ENCODE data around the gene PRKAR2B. TPM values are rescaled to one million over a fixed set of nuclear protein-coding genes. Genes with fewer than 3 reads are reported as not detected.
"Not testable (repeated sequence)": the region's sequence is repeated elsewhere in the genome, so short reads cannot be mapped to it uniquely, and the experiment has no call there.

PRKAR2B gene
- total RNA-seq, 1 experiment from 2014 or later: 6.2 TPM

DNA sequence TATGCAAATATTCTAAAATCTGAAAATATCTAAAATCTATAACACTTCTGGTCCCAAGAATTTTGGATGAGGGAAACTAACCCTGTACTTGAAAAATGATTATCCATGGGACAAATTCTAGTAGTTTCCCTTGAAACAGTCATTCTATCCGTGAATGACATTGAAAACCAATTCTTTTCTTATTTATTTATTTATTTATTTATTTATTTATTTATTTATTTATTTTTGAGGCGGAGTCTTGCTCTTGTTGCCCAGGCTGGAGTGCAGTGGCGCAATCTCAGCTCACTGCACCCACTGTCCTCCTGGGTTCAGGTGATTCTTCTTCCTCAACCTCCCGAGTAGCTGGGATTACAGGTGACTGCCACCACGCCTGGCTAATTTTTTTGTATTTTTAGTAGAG, 99.4 kb downstream of the PRKAR2B start:
- not testable (repeated sequence) for H3K9me3 ChIP-seq (replicated peaks); H3K27me3 ChIP-seq (replicated peaks); DNase-seq (ENCODE audit: low read depth in 1 of 2, low spot score in 2 of 2); H3K36me3 ChIP-seq; H3K27ac ChIP-seq; H3K4me1 ChIP-seq (replicated peaks); H3K4me3 ChIP-seq

DNA sequence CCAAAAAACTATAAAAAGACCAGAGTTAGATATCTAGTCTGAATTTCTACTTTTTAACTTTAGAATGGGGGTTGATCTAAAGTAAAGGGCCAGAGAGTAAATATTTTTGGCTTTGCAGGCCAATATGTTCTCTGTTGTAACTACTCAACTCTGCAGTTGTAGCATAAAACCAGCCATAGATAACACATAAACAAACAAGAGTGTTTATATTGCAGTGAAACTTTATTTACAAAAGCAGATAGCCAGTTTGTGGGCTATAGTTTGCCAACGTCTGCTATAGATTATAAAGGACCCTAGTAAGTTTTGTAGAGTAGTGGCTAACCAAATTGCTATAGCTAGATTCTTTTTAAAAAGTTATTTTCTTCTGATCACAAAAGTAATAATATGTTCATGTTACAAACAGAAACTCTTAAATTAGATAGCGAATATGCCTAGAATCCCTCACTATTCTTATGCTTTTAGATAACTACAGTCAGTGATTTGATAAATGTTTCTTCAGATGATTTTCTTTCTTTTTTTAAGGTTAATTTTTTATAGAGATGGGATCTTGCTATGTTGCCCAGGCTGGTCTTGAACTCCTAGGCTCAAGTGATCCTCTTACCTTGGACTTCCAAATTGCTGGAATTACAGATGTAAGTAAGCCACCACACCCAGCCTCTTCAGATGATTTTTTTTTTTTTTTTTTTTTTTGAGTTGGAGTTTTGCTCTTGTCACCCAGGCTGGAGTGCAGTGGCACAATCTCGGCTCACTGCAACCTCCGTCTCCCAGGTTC, 100.7 kb downstream of the PRKAR2B start:
- H3K27me3 ChIP-seq (replicated peaks): no peaks in the 10 kb centered on the region
- no peaks in the 10 kb centered on the region for H3K9me3 ChIP-seq (replicated peaks)
- H3K27ac ChIP-seq: no peak overlapping the region
- H3K4me3 ChIP-seq: no peak overlapping the region
- no peaks in the 10 kb centered on the region for H3K36me3 ChIP-seq
- peaks cover 3% of the 10 kb centered on the region for H3K4me1 ChIP-seq (replicated peaks)
- no peak for DNase-seq (ENCODE audit: low read depth in 1 of 2, low spot score in 2 of 2)

DNA sequence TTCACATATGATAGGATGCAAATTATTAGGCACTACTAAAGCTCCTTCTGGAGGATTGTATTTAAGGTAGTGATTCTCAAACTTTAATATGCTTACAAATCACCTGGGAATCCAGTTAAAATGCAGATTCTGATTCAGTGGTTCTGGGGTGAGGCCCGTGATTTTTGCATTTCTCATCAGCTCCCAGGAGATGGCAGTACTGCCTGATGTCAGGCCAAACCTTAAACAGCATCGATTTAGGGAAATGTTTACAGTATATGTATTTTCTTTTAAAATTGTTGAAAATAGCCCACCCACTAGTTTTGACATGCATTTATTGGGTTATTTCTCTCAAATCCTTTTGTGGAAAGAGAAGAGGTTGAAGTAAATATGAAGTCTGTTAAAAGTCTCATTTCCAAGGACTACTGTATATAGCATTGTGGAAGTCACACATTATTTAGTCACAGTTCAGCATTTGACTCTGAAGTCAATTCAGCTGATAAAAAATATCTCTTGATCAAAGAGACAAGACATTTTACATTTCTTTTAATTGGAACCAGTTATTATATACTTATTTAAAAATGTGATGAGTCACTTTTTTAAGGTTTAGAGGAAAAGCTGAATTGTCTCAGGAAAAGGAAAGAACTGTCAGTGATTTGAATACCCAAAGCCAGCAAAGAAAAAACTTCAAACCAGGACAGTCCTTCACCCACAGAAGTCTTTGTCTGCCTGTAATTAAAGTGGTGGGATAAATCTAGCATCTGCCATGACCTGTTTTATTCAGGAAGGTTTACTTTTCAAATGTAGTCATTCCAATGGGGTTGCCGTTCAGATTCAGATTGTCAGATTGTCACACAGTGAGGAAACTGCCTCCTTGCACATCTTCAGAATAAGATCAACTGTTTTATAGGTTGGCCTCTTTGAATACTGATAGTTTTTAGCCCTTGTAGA, 103.2 kb downstream of the PRKAR2B start:
- DNase-seq (ENCODE audit: low read depth in 1 of 2, low spot score in 2 of 2): peak in 1 of 2 experiments; percentile 34
- peaks cover 3% of the 10 kb centered on the region for H3K4me1 ChIP-seq (replicated peaks)
- no peak overlapping the region for H3K4me3 ChIP-seq
- no peaks in the 10 kb centered on the region for H3K9me3 ChIP-seq (replicated peaks)
- no peak overlapping the region for H3K27ac ChIP-seq
- no peaks in the 10 kb centered on the region for H3K36me3 ChIP-seq
- H3K27me3 ChIP-seq (replicated peaks): no peaks in the 10 kb centered on the region

DNA sequence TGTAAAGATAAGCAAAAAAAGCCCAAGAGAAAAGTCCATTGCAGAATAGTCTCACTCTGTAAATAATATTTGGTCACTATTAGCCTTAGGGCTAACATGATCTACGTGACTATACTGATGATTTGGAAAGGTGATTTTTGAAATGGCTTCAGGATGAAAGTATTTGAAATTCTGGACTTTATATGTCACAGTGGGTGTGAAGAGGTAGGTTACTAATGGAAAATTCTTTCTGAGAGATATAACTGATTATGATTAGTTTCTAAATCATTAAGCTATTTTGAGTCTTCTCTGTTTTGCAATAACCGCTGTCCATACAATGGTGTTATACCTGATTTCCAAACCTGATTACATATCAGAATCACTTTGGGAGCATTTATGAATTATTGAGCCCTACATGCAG, 104.2 kb downstream of the PRKAR2B start:
- no peaks in the 10 kb centered on the region for H3K9me3 ChIP-seq (replicated peaks)

DNA sequence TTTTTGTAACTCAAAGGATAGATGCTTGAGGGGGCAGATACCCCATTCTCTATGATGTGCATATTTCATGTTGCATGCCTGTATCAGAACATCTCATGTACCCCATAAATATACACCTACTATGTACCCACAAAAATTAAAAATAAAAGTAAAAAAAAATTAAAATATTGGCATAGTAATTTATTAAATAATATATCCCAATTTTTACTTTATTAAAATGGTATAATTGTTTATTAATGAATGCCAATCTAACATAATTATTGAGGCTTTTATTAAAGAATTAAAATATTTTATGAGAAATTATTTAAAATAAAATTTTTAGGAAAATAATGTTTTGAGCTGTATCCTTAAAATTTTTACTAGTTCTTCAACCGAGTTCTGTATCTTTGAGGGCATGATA, 105.4 kb downstream of the PRKAR2B start:
- DNase-seq (ENCODE audit: low read depth in 1 of 2, low spot score in 2 of 2): no peak
- H3K4me1 ChIP-seq (replicated peaks): peaks cover 3% of the 10 kb centered on the region
- H3K9me3 ChIP-seq (replicated peaks): no peaks in the 10 kb centered on the region
- no peaks in the 10 kb centered on the region for H3K27me3 ChIP-seq (replicated peaks)
- H3K27ac ChIP-seq: no peak overlapping the region
- H3K4me3 ChIP-seq: no peak overlapping the region
- H3K36me3 ChIP-seq: no peaks in the 10 kb centered on the region

More for the DNA sequence above, 104.2 kb downstream of the PRKAR2B start:
- Histone ChIP-seq H3K36me3 (no peaks in the 10 kb centered on the region), H3K27me3 (replicated peaks) (no peaks in the 10 kb centered on the region), H3K4me3 (no peak overlapping the region), H3K27ac (no peak overlapping the region), H3K4me1 (replicated peaks) (peaks cover 3% of the 10 kb centered on the region)
- DNase-seq (ENCODE audit: low read depth in 1 of 2, low spot score in 2 of 2): no peak

DNA sequence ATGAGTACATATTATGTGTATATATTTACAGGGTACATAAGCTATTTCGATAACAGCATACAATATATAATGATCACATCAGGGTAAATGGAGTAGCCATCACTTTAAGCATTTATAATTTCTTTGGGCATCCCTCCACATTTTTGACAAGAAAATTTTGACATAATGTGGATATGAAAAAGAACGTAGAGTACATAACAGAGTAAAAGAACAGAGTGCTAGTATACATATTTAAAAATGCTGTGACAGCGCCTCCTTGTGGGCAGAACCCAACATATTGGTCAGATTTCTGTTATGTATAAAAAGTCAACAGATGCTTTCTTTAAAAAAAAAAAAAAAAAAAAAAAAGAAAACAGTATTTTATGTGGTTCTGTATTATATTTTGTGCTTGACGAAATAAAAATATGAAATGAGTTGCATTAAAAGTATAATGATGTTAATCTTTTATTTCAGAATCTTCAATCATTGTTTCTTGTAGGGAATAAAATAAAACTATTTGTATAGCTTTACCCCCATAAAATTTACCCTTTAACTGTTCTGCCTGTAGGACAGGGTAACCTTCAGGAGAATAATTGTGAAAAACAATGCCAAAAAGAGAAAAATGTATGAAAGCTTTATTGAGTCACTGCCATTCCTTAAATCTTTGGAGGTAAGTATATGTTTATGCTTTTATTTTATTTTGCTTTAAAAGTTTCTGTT, 106.0 kb downstream of the PRKAR2B start:
- DNase-seq (ENCODE audit: low read depth in 1 of 2, low spot score in 2 of 2): peak; percentile 62 to 64
- peaks cover 3% of the 10 kb centered on the region for H3K4me1 ChIP-seq (replicated peaks)

DNA sequence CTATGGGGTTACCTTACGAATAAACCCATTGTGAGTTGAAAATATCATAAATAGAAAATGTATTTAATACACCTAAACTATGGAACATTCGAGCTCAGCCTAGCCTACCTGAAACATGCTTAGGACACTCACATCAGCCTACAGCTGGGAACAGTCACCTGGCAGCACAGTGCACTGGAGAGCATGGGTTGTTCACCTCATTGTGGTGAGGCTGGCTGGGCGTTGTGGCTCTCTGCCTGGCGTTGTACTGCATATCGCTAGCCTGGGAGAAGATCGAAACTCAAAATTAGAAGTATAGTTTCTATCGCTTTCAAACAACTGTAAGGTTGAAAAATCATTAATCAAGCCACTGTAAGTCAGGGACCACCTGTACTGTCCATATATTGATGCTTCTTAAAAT, 107.0 kb downstream of the PRKAR2B start:
- Histone ChIP-seq H3K4me3 (no peak overlapping the region), H3K9me3 (replicated peaks) (no peaks in the 10 kb centered on the region), H3K4me1 (replicated peaks) (peaks cover 3% of the 10 kb centered on the region), H3K27ac (no peak overlapping the region), H3K36me3 (no peaks in the 10 kb centered on the region), H3K27me3 (replicated peaks) (no peaks in the 10 kb centered on the region)
- no peak for DNase-seq (ENCODE audit: low read depth in 1 of 2, low spot score in 2 of 2)

More for the DNA sequence above, 106.0 kb downstream of the PRKAR2B start:
- no peaks in the 10 kb centered on the region for H3K36me3 ChIP-seq
- H3K4me3 ChIP-seq: no peak overlapping the region
- no peaks in the 10 kb centered on the region for H3K9me3 ChIP-seq (replicated peaks)
- H3K27me3 ChIP-seq (replicated peaks): no peaks in the 10 kb centered on the region
- no peak overlapping the region for H3K27ac ChIP-seq

DNA sequence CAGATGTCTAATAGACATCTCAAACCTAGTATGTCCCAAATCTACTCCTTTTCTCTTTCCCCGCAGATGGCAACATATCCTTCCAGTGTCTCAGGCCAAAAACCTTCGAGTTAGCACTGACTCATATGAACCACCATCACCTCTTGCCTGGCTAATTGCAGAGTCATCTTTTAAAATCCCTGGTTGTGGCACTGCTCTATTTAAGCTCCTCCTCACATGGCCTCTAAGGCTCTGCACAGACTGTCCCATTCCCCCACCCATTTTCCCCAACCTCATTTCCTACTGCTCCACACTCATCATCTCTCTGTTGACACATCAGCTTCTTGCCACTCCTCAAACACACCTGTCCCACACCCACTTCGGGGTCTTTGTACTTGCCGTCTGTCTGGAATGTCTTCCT, 107.5 kb downstream of the PRKAR2B start:
- Histone ChIP-seq H3K4me1 (replicated peaks) (peaks cover 3% of the 10 kb centered on the region), H3K27ac (no peak overlapping the region), H3K27me3 (replicated peaks) (no peaks in the 10 kb centered on the region), H3K36me3 (no peaks in the 10 kb centered on the region), H3K9me3 (replicated peaks) (no peaks in the 10 kb centered on the region), H3K4me3 (no peak overlapping the region)
- DNase-seq (ENCODE audit: low read depth in 1 of 2, low spot score in 2 of 2): no peak

DNA sequence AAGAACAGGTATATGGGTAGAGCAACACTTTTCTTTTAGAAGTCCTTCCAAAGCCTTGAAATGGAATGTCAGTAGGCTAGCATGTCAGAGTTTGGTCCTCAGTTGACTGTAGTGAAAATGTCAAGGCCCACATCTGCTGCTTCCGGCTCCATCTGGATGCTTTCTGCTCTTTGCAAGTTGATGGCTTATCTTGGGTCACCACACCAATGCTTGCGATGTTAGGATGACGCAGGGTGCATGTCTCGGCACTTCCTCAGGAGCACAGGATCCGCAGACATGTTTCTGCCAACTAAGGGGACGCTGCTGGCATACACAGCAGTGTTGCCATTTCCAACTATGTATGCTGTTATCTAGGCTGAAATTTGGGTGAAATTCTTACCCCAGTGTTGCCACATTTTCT, 110.3 kb downstream of the PRKAR2B start:
- H3K36me3 ChIP-seq: no peaks in the 10 kb centered on the region
- H3K27ac ChIP-seq: no peak overlapping the region
- H3K9me3 ChIP-seq (replicated peaks): no peaks in the 10 kb centered on the region
- H3K4me3 ChIP-seq: no peak overlapping the region
- H3K4me1 ChIP-seq (replicated peaks): no peaks in the 10 kb centered on the region
- no peak for DNase-seq (ENCODE audit: low read depth in 1 of 2, low spot score in 2 of 2)
- no peaks in the 10 kb centered on the region for H3K27me3 ChIP-seq (replicated peaks)

DNA sequence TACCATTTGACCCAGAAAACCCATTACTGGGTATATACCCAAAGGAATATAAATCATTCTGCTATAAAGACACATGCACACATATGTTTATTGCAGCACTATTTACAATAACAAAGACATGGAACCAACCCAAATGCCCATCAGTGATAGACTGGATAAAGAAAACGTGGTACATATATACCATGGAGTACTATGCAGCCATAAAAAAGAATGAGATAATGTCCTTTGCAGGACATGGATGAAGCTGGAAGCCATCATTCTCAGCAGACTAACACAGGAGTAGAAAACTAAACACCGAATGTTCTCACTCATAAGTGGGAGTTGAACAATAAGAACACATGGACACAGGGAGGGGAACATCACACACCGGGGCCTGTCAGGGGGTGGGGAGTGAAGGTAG, 111.2 kb downstream of the PRKAR2B start:
- H3K27me3 ChIP-seq (replicated peaks); H3K36me3 ChIP-seq; H3K4me1 ChIP-seq (replicated peaks); H3K9me3 ChIP-seq (replicated peaks); H3K27ac ChIP-seq; DNase-seq (ENCODE audit: low read depth in 1 of 2, low spot score in 2 of 2); H3K4me3 ChIP-seq: not testable (repeated sequence)

DNA sequence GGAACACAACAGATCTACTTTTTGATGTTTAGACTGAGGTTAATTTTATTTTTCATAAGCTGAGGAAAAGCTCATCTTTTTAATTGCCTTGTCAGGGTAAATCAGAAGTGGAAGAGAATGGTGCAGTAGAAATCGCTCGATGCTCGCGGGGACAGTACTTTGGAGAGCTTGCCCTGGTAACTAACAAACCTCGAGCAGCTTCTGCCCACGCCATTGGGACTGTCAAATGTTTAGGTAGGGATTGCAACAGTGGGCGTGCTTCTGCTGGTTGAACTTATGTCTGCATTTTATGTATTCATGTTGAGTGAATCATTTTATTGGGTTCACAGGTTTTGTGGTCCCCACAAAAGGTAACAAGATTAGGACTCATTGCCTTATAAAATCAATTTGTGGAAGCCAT, 112.6 kb downstream of the PRKAR2B start:
- Histone ChIP-seq H3K27ac (no peak overlapping the region), H3K27me3 (replicated peaks) (no peaks in the 10 kb centered on the region), H3K9me3 (replicated peaks) (no peaks in the 10 kb centered on the region), H3K4me1 (replicated peaks) (no peaks in the 10 kb centered on the region), H3K4me3 (no peak overlapping the region), H3K36me3 (no peaks in the 10 kb centered on the region)
- DNase-seq (ENCODE audit: low read depth in 1 of 2, low spot score in 2 of 2): no peak

DNA sequence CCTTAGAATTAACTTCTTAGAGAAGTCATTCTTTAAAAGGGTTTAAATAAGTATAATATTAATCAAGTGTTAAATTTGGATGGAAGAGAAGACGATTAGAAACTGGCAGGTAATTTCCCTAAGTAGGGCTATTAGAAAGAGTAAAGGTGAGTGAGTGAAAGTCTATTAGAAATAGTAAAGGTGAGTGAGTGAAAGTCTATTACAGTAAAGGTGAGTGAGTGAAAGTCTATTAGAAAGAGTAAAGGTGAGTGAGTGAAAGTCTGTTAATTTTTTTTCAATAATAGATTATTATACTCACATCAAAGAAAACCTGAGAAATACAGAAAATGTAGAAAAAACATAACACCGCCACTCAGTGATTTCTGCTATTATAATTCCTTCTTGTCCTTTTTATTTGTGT, 113.5 kb downstream of the PRKAR2B start:
- Histone ChIP-seq H3K27ac (no peak overlapping the region), H3K27me3 (replicated peaks) (no peaks in the 10 kb centered on the region), H3K36me3 (no peaks in the 10 kb centered on the region), H3K4me1 (replicated peaks) (no peaks in the 10 kb centered on the region), H3K9me3 (replicated peaks) (no peaks in the 10 kb centered on the region), H3K4me3 (no peak overlapping the region)
- no peak for DNase-seq (ENCODE audit: low read depth in 1 of 2, low spot score in 2 of 2)

DNA sequence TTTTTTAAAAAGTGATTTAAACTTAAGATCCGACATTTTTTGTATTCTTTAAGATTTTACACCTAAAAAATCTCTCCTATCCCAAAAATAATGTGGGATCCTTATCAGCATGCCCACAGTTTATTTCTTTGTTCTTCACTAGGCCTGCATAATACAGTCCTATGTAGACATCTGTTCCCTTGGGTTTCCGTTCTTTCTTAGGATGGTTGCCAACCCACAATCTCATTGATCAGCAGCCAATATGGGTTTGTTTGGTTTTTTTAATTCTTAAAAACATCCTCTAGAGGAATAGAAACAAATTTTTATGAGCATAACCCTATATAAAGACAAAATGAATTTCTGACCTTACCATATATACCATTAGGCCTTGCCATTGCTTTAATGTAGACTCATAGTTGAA, 115.9 kb downstream of the PRKAR2B start:
- no peak overlapping the region for H3K27ac ChIP-seq

DNA sequence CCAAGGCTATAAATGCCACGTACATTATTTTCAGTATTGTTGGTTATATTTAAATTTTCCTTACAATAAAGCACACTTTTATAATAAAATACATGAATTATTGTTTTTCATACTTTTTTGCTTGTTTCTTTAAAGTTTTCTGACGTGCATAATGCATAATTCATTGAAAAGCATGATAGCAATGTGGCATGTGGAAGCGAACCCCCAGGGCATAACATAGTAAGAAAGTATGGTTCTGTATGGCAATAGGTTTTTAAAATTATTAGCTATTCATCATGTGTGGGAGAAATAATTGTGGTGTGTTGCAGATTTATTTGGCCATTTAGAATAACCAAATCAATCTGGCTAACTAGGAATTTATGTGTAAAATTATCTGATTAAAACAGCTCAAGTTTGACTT, 116.9 kb downstream of the PRKAR2B start:
- Histone ChIP-seq H3K4me1 (replicated peaks) (0 out of 2 replicates have a peak, but pooled peaks cover 6% of the 10 kb centered on the region), H3K4me3 (no peak overlapping the region), H3K9me3 (replicated peaks) (no peaks in the 10 kb centered on the region), H3K27me3 (replicated peaks) (no peaks in the 10 kb centered on the region), H3K27ac (no peak overlapping the region), H3K36me3 (no peaks in the 10 kb centered on the region)
- DNase-seq (ENCODE audit: low read depth in 1 of 2, low spot score in 2 of 2): no peak

More for the DNA sequence above, 115.9 kb downstream of the PRKAR2B start:
- H3K4me1 ChIP-seq (replicated peaks): 0 out of 2 replicates have a peak, but pooled peaks cover 6% of the 10 kb centered on the region
- DNase-seq (ENCODE audit: low read depth in 1 of 2, low spot score in 2 of 2): no peak
- H3K9me3 ChIP-seq (replicated peaks): no peaks in the 10 kb centered on the region
- H3K27me3 ChIP-seq (replicated peaks): no peaks in the 10 kb centered on the region
- no peaks in the 10 kb centered on the region for H3K36me3 ChIP-seq
- H3K4me3 ChIP-seq: no peak overlapping the region
